DMS53 treated with DMSO at 0.1 percent for 48 hours (cell line): ENCODE results near the gene EDEM1.
"Not testable (repeated sequence)": the region's sequence is repeated elsewhere in the genome, so short reads cannot be mapped to it uniquely, and the experiment has no call there.

Source experiments
- DNase-seq: peaks from one replicate; lab custom pipeline; 2025; ENCODE audit not compliant: unreplicated experiment; lab: John Stamatoyannopoulos, UW

EDEM1 gene

DNA sequence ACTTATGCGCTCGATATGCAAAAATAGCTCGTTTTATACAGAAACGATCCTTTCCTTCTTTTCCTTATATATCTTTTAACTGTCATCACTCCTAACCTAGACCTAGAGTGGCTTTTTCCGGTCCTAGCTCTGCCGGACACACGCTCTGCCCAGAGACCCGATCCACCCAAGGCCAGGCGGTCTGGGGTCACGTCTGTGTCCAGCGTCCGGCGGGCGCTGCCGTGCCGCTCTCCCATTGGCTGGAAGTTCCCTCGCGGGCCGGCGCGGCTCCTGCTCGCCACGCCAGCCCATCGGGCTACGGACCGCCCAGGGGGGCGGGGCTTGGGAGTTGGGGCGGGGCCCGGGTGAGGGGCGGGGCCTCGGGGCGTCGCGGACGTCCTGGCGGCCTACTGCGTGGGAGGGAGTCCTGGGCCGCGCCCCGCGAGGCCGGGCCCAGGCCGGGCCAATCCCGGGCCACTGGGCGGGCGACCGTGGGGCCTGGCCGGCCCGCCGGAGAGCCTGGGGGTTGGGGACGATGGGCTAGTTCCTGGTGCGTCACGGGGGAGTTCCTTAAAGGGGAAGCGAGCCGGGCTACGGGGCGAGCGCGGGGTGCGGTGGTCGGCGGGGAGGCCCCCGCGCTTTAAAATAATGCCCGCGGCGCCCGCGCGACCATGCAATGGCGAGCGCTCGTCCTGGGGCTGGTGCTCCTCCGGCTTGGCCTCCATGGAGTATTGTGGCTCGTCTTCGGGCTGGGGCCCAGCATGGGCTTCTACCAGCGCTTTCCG lies at the start of gene EDEM1:
TSS of gene EDEM1 (plus strand) at position 552 of the 764 bp plus-strand sequence. CDS start at position 651, 99 bp downstream.
- peak; percentile 61 for DNase-seq

DNA sequence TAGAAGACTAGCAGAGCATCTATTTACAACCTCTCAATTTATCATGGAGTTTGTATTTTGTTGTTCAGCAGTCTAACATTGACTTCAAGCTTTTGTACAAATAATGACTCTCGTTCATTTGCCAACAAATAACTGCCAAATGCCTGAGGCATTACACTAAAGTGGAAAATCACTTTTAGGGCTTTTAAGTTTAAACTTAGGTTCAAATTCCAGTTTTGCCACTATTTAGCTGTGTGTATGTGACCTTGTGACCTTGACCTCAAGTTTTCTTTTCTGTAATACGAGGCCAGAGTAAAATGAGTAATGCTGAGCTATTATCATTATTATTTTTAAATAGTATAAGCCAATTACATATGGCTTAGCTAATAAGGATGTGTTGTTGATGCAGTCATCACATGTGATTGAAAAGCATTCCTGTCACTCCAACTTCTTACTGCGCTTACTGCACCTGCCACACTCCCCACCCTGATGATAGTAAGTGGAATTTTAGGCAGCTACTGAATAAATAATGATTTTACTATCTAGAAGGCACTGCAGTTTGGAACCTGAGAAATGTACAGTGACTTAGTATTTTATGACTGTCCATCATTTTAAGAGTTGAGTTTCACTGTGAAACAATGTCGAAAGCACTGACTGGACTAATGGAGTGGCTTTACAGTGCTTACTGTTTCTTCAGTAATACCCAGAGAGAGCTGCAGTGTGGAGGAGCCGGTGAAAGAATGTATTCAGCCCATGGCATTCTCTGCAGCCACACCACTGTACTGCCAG lies 49.1 kb upstream of the EDEM1 start:
- no peak for DNase-seq

DNA sequence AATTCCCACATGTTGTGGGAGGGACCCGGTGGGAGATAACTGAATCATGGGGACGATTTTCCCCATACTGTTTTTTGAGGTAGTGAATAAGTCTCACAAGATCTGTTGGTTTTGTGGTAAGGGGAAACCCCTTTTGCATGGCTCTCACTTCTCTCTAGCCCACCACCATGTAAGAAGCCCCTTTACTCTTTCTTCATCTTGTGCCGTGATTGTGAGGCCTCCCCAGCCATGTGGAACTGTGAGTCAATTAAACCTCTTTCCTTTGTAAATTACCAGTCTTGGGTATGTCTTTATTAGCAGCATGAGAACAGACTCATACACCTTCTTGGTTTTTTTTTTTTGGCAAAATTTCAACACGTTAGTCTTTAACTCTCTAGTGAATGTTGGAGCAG lies 47.3 kb upstream of the EDEM1 start:
- no peak for DNase-seq

DNA sequence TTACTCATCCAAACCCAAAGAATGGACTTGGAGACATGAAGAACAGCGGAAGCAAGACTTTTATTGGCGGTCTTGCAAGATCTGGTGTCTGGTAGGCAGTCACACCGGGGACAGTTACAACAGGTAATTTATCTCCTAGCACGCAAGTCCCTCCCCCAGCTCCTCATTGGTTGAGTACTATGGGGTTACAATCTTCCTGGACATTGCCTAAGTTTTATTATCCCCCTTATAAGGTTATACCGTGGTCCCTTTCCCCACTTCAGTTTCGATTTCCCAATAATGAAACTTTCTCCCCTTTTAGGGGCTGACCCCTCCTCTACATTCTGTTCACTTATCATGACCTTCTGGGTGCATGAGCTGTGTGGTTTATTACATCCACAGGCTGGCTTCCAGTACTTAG lies 46.7 kb upstream of the EDEM1 start:
- DNase-seq: no peak

DNA sequence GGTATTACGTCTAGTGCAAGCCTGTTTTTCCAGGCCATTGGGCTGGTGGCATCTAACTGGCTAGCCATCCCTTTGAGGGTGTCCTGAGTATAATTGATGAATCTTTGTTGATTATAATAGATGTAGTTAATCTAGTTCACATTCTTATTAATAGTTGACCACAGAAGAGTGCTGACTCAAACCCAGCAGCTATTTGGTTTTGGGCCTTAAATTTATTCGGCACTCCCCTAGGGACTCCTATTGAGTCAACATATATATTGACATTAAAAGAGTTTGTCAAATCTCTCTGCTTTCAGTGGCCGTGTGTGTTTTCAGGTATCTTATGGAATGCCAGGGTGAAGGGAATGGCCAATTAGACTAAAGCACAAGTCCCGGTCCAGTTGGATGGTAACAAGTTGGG lies 45.7 kb upstream of the EDEM1 start:
- no peak for DNase-seq

DNA sequence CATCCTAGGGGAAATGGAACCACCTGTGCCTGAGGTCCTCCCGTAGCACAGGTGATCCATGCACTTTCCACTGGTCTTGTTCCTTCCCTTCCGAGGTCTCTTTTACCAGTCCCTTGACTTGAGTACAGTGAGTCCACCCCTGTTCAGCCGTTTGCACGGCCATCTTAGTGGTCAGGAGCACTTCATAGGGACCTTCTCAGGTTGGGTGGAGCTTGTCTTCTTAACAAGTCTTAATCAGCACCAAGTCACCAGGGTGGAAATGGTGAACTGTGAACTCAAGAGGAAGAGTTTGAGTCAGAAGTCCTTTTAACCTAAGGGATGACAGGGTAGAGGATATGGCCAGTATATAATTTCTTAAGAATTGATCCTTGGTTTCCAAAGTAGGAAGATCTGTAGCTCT lies 44.0 kb upstream of the EDEM1 start:
- no peak for DNase-seq

DNA sequence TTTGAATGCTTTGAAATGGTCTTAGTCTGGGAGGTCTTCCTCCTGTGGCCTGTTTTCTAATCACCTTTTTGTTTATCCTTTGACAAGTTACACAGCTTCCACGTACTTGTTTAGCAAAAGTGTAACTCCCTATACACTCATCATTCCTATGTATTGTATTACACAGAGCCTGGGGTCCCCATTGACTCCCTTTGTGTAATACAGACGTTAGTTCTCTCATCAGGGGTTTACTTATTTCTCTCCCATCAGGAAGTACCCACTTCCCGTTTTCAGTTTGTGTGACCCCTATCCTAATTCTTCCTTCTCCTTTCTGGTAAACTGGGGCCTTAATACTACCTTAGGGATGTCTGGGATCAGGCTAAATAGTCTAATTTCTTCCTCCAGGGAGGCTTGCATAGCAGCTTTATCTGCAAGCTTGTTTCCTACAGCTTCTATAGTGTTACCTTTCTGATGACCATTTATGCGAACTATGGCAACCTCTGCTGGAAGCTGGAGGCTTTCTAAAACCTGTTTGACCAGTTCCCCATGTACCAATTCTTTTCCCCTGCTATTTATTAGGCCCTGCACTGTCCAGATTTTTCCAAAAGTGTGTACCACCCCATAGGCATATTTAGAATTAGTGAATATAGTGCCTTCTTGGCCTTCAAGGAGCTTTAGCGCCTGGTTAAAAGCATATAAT lies 43.1 kb upstream of the EDEM1 start:
- peak; percentile 8 for DNase-seq

DNA sequence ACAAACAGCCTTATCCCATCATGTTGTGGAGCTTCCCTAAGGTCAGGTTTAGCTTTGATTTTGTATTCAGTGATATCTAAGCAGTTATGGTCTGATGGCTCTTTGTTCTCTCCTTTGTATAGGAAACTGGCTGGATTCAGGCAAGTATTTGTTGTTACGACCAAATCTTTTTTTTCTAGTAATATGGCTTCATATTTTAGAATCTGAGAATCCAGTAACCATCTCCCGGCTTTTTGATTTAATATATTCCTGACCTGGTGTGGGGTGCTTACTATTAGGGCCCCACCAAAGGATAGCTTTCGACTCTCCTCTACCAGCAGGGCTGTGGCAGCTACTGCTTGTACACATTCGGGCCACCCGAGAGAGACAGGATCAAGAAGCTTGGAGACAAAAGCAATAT lies 42.4 kb upstream of the EDEM1 start:
- DNase-seq: no peak

DNA sequence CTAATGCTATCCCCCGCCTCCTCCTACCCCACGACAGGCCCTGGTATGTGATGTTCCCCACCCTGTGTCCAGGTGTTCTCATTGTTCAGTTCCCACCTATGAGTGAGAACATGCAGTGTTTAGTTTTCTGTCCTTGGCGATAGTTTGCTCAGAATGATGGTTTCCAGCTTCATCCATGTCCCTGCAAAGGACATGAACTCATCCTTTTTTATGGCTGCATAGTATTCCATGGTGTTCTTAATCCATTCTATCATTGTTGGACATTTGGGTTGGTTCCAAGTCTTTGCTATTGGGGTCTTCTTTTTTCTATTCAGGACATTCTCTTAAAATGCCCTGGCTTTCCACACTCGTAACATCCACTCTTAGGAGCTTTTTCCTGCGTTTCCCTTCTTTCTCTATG lies 40.4 kb upstream of the EDEM1 start:
- DNase-seq: not testable (repeated sequence)

DNA sequence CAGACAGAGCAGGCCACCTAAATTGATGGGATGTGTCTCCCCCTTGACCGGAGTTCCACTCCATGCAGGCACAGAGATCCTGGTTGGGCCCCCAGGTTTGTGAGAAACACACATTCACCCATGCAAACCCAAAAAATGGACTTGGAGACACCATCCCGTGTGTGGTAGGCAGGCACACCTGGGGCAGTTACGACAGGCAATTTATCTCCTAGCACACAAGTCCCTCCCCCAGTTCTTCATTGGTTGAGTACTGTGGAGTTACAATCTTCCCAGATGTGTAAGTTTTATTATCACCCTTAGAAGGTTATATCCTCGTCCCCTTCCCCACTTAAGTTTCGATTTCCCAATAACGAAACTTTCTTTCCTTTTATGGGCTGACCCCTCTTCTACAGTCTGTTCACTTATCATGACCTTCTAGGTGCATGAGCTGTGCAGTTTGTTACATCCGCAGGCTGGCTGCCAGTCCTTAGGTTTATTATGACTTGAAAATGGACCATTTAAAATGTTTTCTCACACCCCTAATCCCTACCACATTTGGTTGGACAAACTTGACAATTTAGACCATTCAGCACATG lies 38.1 kb upstream of the EDEM1 start:
- no peak for DNase-seq

DNA sequence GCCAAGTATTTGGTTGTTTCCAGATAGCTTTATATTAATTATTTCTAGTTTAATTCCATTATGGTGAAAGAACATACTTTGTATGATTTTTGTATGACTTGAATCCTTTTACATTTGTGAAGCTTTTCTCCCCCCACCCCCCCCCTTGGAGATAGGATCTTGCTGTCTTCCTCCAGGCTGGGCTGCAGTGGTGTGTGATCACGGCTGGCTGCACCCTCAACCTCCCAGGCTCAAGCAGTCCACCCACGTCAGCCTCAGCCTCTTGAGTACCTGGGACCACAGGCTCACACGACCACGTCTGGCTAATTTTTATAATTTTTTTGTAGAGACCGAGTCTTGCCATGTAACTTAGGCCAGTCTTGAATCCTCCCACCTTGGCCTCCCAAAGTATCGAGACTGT lies 35.9 kb upstream of the EDEM1 start:
- no peak for DNase-seq

DNA sequence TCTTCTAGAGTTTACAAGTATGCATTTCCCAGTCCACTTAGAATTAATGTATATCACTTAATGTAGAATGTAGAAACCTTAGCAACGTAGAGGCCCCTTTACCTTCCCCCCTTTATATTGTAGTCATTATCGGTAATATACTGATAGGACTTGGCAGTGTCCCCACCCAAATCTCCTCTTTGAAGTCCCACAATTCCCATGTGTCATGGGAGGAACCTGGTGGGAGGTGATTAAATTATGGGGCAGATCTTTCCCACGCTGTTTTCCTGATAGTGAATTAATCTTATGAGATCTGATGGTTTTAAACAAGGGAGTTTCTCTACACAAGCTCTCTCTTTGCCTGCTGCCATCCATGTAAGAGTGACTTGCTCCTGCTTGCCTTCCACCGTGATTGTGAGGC lies 34.4 kb upstream of the EDEM1 start:
- no peak for DNase-seq

DNA sequence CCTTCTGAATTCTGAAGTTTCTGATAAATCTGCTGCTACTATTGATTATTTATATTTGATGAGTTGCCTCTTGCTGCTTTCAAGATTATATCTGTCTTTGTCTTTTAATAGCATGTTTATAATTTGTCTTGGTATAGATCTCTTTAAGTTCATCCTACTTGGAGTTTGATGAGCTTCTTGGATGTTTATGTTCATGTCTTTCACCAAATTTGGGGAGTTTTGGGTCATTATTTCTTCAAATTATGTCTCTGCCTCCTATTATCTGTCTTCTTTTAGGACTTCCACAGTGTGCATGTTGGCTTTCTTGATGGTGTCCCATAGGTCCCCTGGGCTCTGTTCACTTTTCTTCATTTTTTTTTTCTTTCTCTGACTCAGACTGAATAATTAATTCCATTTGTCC lies 32.3 kb upstream of the EDEM1 start:
- DNase-seq: no peak

DNA sequence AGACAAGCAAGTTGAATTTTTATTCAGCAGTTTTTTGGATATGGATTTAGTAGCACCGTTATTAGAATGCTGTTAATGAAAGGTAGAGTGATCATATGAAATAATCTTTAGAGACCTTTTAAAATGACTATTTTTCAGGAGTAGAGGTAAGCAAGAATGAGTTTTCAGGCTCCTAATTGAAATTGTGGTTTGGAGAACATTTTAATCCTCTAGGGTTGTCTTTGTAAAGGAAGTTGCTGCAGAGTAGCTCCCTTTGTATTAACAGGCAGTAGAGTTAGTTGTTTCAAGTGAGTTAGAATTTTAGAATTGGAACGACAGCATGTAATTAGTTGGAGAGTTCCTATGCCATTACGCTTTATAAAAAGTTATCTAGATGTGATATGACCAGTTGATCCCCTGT lies 27.2 kb upstream of the EDEM1 start:
- DNase-seq: no peak

DNA sequence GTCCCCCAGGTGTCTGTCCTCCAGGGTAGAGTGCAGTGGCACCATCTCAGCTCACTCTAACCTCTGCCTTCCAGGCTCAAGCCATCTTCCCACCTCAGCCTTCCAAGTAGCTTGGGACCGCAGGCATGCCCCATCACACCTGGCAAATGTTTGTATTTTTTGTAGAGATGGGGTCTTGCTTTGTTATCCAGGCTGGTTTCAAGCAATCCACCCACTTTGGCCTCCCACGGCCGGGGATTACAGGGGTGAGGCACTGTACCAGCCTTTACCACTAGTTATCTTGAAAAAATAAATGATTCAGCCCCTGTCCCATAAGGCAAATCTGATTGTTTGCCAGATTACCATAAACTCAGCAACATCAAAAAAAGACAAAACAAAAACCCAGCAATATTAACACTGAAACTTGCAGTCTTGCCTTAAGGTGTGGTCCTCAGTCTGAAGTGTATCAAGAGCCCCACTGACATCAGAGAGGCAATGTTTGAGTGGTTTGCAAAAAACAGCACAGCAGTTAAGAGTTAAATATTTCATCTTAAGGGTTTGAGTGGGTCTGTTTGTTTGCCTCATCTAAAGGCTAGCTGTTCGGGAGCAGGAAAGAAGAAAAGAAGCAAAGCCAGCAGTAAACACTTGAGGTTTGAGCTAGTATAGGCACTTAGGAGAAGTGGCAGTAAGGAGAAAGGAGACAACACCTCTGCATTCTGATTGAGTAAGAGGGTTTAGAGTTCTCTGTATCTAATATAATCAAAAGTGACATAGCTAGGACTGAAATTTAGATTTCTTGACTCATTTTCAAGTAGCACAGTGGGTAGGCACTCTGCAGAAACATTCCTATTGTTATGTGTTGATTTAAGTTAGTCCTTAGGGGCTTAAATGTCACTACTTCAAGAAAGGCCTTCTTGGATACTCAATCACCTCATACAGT lies 26.3 kb upstream of the EDEM1 start:
- DNase-seq: no peak

DNA sequence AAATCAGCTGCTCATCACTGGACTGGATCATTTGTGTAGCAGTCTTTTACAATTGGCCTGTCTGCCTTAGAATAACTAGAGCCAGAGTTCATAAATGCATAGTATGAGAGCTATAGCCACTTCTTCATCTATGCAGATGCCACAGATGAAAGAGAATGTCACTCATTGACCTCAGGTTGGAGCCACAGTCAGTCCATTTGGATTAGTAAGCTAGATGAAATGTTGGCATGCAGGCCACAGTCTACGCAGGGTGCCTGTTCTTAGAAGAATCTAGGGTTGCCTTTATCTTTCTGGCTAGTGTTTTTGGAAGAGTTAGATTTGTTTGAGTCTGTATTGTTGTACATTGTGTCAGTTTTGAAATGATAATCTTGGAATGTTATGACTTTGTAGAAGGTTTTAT lies 25.4 kb upstream of the EDEM1 start:
- no peak for DNase-seq

DNA sequence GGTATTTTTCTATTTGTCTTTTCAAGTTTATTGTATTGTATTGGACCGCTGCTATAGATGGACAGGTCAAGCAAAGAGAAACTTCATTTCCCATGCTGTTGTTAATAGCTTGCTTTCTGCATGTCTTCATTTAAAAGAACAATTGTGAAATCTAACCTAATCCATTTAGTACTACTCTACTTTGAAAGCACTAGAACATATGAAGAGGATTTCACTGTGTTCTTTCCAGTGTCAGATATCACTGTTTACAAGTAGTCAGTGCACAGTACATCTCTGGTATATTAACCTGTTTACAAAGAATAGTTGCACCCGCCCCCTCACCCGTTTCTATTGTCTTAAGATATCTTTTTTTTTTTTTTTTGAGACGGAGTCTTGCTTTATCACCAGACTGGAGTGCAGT lies 21.8 kb upstream of the EDEM1 start:
- no peak for DNase-seq

DNA sequence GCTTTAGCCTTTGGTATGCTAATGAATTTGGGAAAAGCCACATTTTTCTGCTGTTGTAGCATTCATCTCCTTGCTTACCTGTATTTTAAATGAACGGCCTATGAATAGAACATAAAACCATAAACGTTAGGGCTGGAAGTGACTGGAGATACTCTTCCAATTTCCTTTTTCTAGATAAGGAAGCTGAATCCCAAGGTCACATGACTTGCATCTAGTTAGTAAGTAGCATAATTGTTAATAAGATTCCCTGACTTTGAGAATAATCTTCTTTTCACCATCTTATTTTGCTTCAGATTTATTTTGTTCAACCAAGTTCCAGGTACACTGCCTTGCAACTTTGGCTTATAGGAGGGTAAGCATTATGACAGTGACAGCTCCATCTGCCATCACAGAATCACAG lies 20.7 kb upstream of the EDEM1 start:
- DNase-seq: no peak

DNA sequence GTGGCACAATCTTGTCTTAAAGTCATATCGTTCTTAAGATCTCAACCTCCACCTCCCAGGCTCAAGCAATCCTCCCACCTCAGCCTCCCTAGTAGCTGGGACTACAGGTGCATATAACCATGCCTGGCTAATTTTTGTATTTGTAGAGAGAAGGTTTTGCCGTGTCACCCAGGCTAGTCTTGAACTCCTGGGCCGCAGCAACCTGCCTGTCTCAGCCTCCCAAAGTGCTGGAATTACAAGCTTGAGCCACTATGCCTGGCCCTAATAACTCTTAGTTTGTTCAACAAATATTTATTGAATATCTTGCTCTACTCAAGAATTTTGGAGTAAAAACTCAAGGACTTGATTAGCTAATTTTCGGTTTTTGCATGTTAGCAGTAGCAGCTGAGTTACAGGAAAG lies 19.4 kb upstream of the EDEM1 start:
- no peak for DNase-seq

DNA sequence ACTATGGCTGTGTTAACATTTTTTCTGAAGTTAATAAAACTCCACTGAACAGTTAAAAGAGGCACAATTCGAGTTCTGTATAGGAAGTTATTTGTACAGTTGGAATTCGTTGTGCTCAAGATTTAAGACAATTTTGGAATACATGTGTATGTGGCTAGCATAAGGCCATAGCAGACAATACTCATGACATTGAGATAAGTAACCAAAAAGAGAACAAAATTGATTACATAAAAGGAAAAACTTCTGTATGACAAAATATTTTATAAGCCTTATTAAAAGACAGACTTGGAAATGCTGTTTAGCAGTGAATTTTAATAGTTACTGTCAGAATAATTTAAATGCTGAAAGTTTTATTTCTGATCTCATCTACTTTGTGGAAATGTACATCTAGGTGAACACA lies 17.7 kb upstream of the EDEM1 start:
- no peak for DNase-seq

DNA sequence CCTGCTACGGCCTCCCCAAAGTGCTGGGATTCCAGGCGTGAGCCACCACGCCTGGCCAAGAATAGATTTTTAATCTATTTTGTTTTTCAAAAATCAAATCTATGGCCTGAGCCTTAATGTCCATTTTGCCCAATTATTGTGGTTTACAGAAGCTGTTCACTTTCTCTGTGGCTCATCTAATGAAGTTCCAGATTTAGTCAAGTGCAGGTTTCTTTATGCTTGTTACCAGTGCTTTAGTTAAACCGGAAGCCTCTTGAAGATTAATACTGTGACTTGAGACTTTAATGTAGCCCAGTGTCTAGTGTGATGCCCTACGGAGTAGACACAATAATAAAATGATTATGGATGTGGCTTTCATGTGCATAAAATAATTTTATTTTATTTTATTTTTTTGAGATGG lies 16.5 kb upstream of the EDEM1 start:
- DNase-seq: no peak
